Osteocyte (in vitro differentiated cells): ENCODE measurements around the gene PFDN6. TPM values are rescaled to one million over a fixed set of nuclear protein-coding genes. Genes with fewer than 3 reads are reported as not detected.
A peak's percentile ranks its signal among the peaks of the same experiment; 100 is the strongest.

Experiments
- DNase-seq: peaks from one replicate; pipeline ENCODE4 v3.0.0; 2021; ENCODE audit warnings: mixed read lengths; ENCODE audit not compliant: unreplicated experiment; ENCODE audit errors: extremely low spot score
- H3K27ac Mint-ChIP-seq: one replicate; pipeline ENCODE4 v1.8.0; 2021; ENCODE audit warnings: mild to moderate bottlenecking, mixed read lengths; ENCODE audit not compliant: unreplicated experiment
- H3K27me3 Mint-ChIP-seq: one replicate; pipeline ENCODE4 v1.8.0; 2021; ENCODE audit warnings: mixed read lengths; ENCODE audit not compliant: unreplicated experiment
- H3K36me3 Mint-ChIP-seq: one replicate; pipeline ENCODE4 v1.8.0; 2021; ENCODE audit warnings: mixed read lengths; ENCODE audit not compliant: unreplicated experiment
- H3K4me1 Mint-ChIP-seq: one replicate; pipeline ENCODE4 v1.8.0; 2021; ENCODE audit warnings: mixed read lengths; ENCODE audit not compliant: unreplicated experiment
- H3K4me3 Mint-ChIP-seq: one replicate; pipeline ENCODE4 v1.8.0; 2021; ENCODE audit warnings: mild to moderate bottlenecking, moderate library complexity, mixed read lengths; ENCODE audit not compliant: unreplicated experiment
- H3K9me3 Mint-ChIP-seq: one replicate; pipeline ENCODE4 v1.8.0; 2021; ENCODE audit warnings: mixed read lengths; ENCODE audit not compliant: unreplicated experiment
- CTCF ChIP-seq: fragments of 200-600 bp; sonication (generic); IDR thresholded peaks from 2 replicates; pipeline ENCODE4 v1.5.0; 2021; ENCODE audit warnings: antibody characterized with exemption, mild to moderate bottlenecking, moderate library complexity
- total RNA-seq: library from RNA; stranded (reverse); gene quantifications from 2 replicates; pipeline ENCODE4 v1.2.1, GENCODE V29; 2021

The PFDN6 gene
- total RNA-seq, 1 donor from 2014 or later: 30.3 TPM

GRCh38 chr6:33248932-33249731, 40.3 kb upstream of the PFDN6 start:
- peak overlapping the region; percentile 99 for H3K27ac Mint-ChIP-seq
- H3K27me3 Mint-ChIP-seq: no peaks in the 10 kb centered on the region
- H3K36me3 Mint-ChIP-seq: peaks cover 16% of the 10 kb centered on the region
- TF ChIP-seq CTCF: peak; percentile 32
- H3K9me3 Mint-ChIP-seq: no peaks in the 10 kb centered on the region
- peak; percentile 97 for DNase-seq
- peak overlapping the region; percentile 85 for H3K4me3 Mint-ChIP-seq
- peaks cover 34% of the 10 kb centered on the region for H3K4me1 Mint-ChIP-seq

- H3K36me3 Mint-ChIP-seq: peaks cover 16% of the 10 kb centered on the region
- H3K4me3 Mint-ChIP-seq: peak overlapping the region; percentile 85
These were observed 39.4 kb upstream of the PFDN6 start for GRCh38 chr6:33249732-33250630.

DNA sequence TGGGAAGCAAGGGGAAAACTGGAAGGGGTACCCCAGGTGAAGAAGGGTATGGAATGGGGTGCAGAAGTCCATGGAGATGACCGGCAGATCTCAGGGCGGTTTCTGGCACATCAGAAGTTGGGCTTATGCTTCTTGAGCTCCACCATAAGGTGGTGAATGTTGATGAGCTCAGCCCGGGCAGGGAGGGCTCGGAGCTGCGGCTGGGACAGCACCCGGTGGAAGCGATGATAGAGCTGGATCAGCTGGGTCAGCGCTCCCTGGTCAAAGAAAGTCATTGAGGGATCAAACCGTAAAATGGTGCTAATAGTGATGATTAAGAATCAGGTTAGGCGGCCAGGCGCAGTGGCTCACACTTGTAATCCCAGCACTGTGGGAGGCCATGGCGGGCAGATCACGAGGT, 38.7 kb upstream of the PFDN6 start:
- no peak for DNase-seq
- TF ChIP-seq CTCF: no peak
- Mint-ChIP-seq H3K27ac (peak overlapping the region; percentile 99), H3K36me3 (peaks cover 17% of the 10 kb centered on the region), H3K27me3 (no peaks in the 10 kb centered on the region), H3K4me1 (peaks cover 34% of the 10 kb centered on the region), H3K9me3 (no peaks in the 10 kb centered on the region), H3K4me3 (peak overlapping the region; percentile 85)

More at GRCh38 chr6:33249732-33250630, 39.4 kb upstream of the PFDN6 start:
- Mint-ChIP-seq H3K27ac (peak overlapping the region; percentile 99), H3K9me3 (no peaks in the 10 kb centered on the region), H3K4me1 (peaks cover 34% of the 10 kb centered on the region), H3K27me3 (no peaks in the 10 kb centered on the region)
- DNase-seq: no peak
- TF ChIP-seq CTCF: no peak

DNA sequence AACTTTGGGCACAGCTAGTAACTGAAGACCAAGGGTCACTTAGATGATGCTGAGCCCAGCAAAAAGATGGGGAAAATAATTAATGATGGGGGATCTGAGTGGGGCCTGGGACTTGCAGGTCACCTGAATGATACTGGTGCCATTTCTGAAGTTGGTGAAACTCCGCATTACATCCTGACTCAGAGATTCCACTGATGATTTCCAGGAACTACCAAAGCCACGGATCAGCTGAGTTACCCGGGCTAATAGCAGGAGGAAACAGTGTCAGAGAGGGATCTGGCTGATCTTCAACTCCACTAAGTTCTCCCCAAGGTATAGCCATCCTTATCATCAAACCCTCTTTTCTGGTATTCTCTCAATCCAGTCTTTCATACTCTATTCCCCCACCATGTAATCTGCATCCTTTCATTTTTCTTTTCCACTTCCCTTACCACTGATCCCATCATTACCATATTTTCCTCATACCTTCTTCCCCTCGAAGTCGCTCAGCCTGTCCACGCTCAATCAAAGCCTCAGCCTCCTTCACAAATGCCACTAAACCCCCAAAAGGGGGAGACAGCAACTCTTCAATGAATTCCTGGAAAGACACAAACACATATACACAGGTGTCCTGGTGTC, 37.9 kb upstream of the PFDN6 start:
- no peak for DNase-seq
- H3K4me3 Mint-ChIP-seq: peak overlapping the region; percentile 51
- peaks cover 20% of the 10 kb centered on the region for H3K36me3 Mint-ChIP-seq
- no peaks in the 10 kb centered on the region for H3K27me3 Mint-ChIP-seq
- H3K9me3 Mint-ChIP-seq: no peaks in the 10 kb centered on the region
- H3K4me1 Mint-ChIP-seq: peaks cover 34% of the 10 kb centered on the region
- peak overlapping the region; percentile 40 for H3K27ac Mint-ChIP-seq
- no peak for TF ChIP-seq CTCF
